ENCODE measurements around the gene TMEM88. TPM values are rescaled to one million over a fixed set of nuclear protein-coding genes. Genes with fewer than 3 reads are reported as not detected.

Gene TMEM88
- total and polyA plus RNA-seq, 2 donors (not counting 3 experiments of a cell fraction or from before 2014, with no cell fraction given): 53.4 to 165 TPM

DNA sequence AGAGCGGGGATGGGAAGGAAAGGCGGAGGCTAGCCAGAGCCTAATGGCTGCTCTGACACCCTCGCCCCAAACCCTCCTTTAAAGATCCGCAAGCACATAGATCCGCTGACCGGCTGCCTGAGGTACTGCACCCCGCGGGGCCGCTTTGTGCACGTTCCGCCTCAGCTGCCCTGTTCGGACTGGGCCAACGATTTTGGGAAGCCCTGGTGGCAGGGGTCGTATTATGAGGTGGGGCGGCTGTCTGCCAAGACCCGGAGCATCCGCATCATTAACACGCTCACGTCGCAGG, 3.6 kb downstream of the TMEM88 start:
- CTCF ChIA-PET: interaction anchor here (0.6 to 2.0 kb wide), 5 partner anchors 24 to 132 kb away, joined by 3 to 11 read pairs (median 3); partner anchors contain the start of gene KDM6B
- Histone ChIP-seq H3K4me1 (ENCODE audit: control insufficient read depth, extremely low read depth, insufficient read depth, low read length) (peaks cover 35% of the 10 kb centered on the region), H3K9me3 (replicated peaks; ENCODE audit: control insufficient read depth, insufficient read depth, low read length) (no peaks in the 10 kb centered on the region), H4K20me1 (replicated peaks; ENCODE audit: control insufficient read depth, extremely low read depth, insufficient read depth, low read length) (peaks cover 2% of the 10 kb centered on the region), H3K36me3 (ENCODE audit: control insufficient read depth in 2 of 2, extremely low read depth in 1 of 2, insufficient read depth in 2 of 2, low read length in 2 of 2) (no peaks in the 10 kb centered on the region), H3K4me2 (ENCODE audit: insufficient read depth, low read length) (peak overlapping the region; percentile 92), H3K9me1 (replicated peaks; ENCODE audit: control insufficient read depth, extremely low read depth, insufficient read depth, low read length) (no peaks in the 10 kb centered on the region), H3K4me3 (replicated peaks in 1 of 3; ENCODE audit: insufficient read depth in 1 of 3, low read depth in 1 of 3, low read length in 3 of 3) (peak overlapping the region; percentile 53 to 78 (median 54)), H2AFZ (ENCODE audit: low read depth, low read length) (peak overlapping the region; percentile 60), H3K9ac (replicated peaks; ENCODE audit: extremely low read depth, insufficient read depth, low read length) (peak overlapping the region; percentile 96), H3K27me3 (ENCODE audit: control insufficient read depth in 2 of 2, insufficient read depth in 2 of 2, low read length in 2 of 2) (no peaks in the 10 kb centered on the region), H3K79me2 (ENCODE audit: control insufficient read depth, insufficient read depth, low read length) (peaks cover 2% of the 10 kb centered on the region), H3K27ac (ENCODE audit: insufficient read depth, low read depth, low read length) (peak overlapping the region; percentile 96)
- FAIRE-seq: no peak
- POLR2A ChIA-PET: no interaction called here
- intact Hi-C loops (cut with micrococcal nuclease): loop anchor here (5.0 to 10.0 kb wide), 2 partner anchors 621 to 834 kb away; partner anchors contain the start of genes BCL6B and PHF23
- BruUV-seq (replicated peaks): no TSS peak
- dilution Hi-C loops (cut with MboI; ENCODE audit: extremely low pct_ligation_motif_present, low sequenced_read_pairs): no loop called here
- no peak for DNase-seq (ENCODE audit: low read depth, low spot score)
- TF ChIP-seq MYC (IDR thresholded peaks at IDR 0.05; ENCODE audit: low read depth, low read length): no peak
- TF ChIP-seq, protein P1, sequence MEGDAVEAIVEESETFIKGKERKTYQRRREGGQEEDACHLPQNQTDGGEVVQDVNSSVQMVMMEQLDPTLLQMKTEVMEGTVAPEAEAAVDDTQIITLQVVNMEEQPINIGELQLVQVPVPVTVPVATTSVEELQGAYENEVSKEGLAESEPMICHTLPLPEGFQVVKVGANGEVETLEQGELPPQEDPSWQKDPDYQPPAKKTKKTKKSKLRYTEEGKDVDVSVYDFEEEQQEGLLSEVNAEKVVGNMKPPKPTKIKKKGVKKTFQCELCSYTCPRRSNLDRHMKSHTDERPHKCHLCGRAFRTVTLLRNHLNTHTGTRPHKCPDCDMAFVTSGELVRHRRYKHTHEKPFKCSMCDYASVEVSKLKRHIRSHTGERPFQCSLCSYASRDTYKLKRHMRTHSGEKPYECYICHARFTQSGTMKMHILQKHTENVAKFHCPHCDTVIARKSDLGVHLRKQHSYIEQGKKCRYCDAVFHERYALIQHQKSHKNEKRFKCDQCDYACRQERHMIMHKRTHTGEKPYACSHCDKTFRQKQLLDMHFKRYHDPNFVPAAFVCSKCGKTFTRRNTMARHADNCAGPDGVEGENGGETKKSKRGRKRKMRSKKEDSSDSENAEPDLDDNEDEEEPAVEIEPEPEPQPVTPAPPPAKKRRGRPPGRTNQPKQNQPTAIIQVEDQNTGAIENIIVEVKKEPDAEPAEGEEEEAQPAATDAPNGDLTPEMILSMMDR (IDR thresholded peaks at IDR 0.05; ENCODE audit: extremely low read depth in 1 of 2, insufficient read depth in 1 of 2, low read depth in 1 of 2, low read length in 2 of 2): peak; percentile 38 to 59
- TF ChIP-seq JUN (IDR thresholded peaks at IDR 0.05; ENCODE audit: borderline replicate concordance, insufficient read depth, insufficient read length, low read depth): no peak
- no peak for TF ChIP-seq EZH2 (IDR thresholded peaks at IDR 0.05; ENCODE audit: borderline replicate concordance, low read depth, low read length, severe bottlenecking)
- peak; percentile 15 for TF ChIP-seq POLR2A (IDR thresholded peaks at IDR 0.05; ENCODE audit: low read depth, low read length)

DNA sequence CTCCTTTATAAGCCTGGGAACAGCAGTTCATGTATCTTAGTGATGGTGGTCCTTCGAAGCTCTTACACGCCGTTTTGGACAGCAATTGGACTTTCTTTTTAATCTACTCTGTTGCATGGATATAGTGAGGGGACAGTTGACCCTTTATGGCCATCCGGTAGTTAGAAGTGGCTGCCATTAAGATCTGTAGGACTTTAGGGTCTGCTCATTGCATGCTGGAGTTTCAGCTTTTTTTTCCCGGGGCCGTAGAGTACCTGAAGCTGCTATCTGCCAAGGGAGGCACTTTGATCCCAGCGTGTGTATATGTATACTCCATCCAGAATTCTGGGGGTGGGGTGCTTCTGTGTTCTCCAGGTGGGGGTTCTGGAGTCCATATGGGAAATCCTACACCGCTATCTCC, 4.2 kb downstream of the TMEM88 start:
- no TSS peak for BruUV-seq (replicated peaks)
- CTCF ChIA-PET: interaction anchor here (0.6 to 2.0 kb wide), 7 partner anchors 14 to 131 kb away, joined by 3 to 11 read pairs (median 4); partner anchors contain the start of gene KDM6B
- no peak overlapping the region for H2AFZ ChIP-seq (ENCODE audit: low read depth, low read length)
- no peaks in the 10 kb centered on the region for H3K9me3 ChIP-seq (replicated peaks; ENCODE audit: control insufficient read depth, insufficient read depth, low read length)
- peaks cover 35% of the 10 kb centered on the region for H3K4me1 ChIP-seq (ENCODE audit: control insufficient read depth, extremely low read depth, insufficient read depth, low read length)
- intact Hi-C loops (cut with micrococcal nuclease): loop anchor here (5.0 to 10.0 kb wide), 2 partner anchors 622 to 834 kb away; partner anchors contain the start of genes BCL6B and PHF23
- POLR2A ChIA-PET: no interaction called here
- H3K27ac ChIP-seq (ENCODE audit: insufficient read depth, low read depth, low read length): no peak overlapping the region
- no peaks in the 10 kb centered on the region for H3K36me3 ChIP-seq (ENCODE audit: control insufficient read depth in 2 of 2, extremely low read depth in 1 of 2, insufficient read depth in 2 of 2, low read length in 2 of 2)
- DNase-seq (ENCODE audit: low read depth, low spot score): no peak
- H3K4me2 ChIP-seq (ENCODE audit: insufficient read depth, low read length): peak overlapping the region; percentile 92
- peak overlapping the region in 2 of 3 experiments; percentile 53 to 78 for H3K4me3 ChIP-seq (replicated peaks in 1 of 3; ENCODE audit: insufficient read depth in 1 of 3, low read depth in 1 of 3, low read length in 3 of 3)
- H3K9ac ChIP-seq (replicated peaks; ENCODE audit: extremely low read depth, insufficient read depth, low read length): peak overlapping the region; percentile 96
- no peak for FAIRE-seq
- dilution Hi-C loops (cut with MboI; ENCODE audit: extremely low pct_ligation_motif_present, low sequenced_read_pairs): no loop called here
- no peaks in the 10 kb centered on the region for H3K27me3 ChIP-seq (ENCODE audit: control insufficient read depth in 2 of 2, insufficient read depth in 2 of 2, low read length in 2 of 2)
- TF ChIP-seq, protein P2, sequence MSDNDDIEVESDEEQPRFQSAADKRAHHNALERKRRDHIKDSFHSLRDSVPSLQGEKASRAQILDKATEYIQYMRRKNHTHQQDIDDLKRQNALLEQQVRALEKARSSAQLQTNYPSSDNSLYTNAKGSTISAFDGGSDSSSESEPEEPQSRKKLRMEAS (IDR thresholded peaks at IDR 0.05; ENCODE audit: insufficient read depth, insufficient read length): no peak
- TF ChIP-seq, protein P1 (IDR thresholded peaks at IDR 0.05; ENCODE audit: extremely low read depth in 1 of 2, insufficient read depth in 1 of 2, low read depth in 1 of 2, low read length in 2 of 2): no peak
- TF ChIP-seq MYC (IDR thresholded peaks at IDR 0.05; ENCODE audit: low read depth, low read length): no peak
- TF ChIP-seq JUN (IDR thresholded peaks at IDR 0.05; ENCODE audit: borderline replicate concordance, insufficient read depth, insufficient read length, low read depth): no peak
- TF ChIP-seq POLR2A (IDR thresholded peaks at IDR 0.05; ENCODE audit: low read depth, low read length): no peak
- TF ChIP-seq FOS (IDR thresholded peaks at IDR 0.05; ENCODE audit: borderline replicate concordance, insufficient read depth, low read length): no peak
- no peak for TF ChIP-seq POLR2AphosphoS5 (IDR thresholded peaks at IDR 0.05; ENCODE audit: insufficient read depth, low read depth, low read length)
- TF ChIP-seq EZH2 (IDR thresholded peaks at IDR 0.05; ENCODE audit: borderline replicate concordance, low read depth, low read length, severe bottlenecking): no peak
- peaks cover 2% of the 10 kb centered on the region for H4K20me1 ChIP-seq (replicated peaks; ENCODE audit: control insufficient read depth, extremely low read depth, insufficient read depth, low read length)
- H3K79me2 ChIP-seq (ENCODE audit: control insufficient read depth, insufficient read depth, low read length): peaks cover 2% of the 10 kb centered on the region
- H3K9me1 ChIP-seq (replicated peaks; ENCODE audit: control insufficient read depth, extremely low read depth, insufficient read depth, low read length): no peaks in the 10 kb centered on the region

All from endothelial cell of umbilical vein (primary cell).